ENCODE data around the gene CYP26B1. TPM values are rescaled to one million over a fixed set of nuclear protein-coding genes. Genes with fewer than 3 reads are reported as not detected.

Gene CYP26B1
- total RNA-seq, 1 experiment from 2014 or later, result 0.20 TPM

DNA sequence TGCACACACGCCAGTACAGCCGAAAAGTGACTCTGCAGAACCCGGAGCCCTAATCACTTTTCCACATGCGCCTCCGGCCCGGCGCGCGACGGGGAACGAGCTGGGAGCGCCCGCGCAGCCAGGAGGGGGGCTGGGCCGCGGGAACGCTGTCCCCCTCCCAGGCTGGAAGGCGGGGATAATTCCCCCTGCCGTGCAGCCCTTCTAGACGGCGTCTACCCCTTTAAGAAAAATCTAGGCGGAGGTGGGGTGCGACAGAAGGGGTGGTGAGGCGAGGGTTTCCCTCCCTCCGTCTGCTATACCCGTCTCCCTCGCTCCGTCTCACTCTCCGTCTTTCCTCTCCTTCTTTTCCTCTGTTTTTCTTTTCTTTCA, 2.4 kb downstream of the CYP26B1 start:
- no peak overlapping the region for H3K23ac ChIP-seq (ENCODE audit: insufficient read length, low read depth, low read length)
- H3K4me2 ChIP-seq (ENCODE audit: insufficient read depth, insufficient read length, low read length), result peak overlapping the region; percentile 87
- H3K79me1 ChIP-seq (ENCODE audit: insufficient read depth, low read depth, low read length, poor library complexity, severe bottlenecking), result no peaks in the 10 kb centered on the region
- peak; percentile 74 for DNase-seq
- H3T11ph ChIP-seq (ENCODE audit: low read length), result no peak overlapping the region
- Mint-ChIP-seq H3K4me3 (peak overlapping the region; percentile 62 to 79), H3K27me3 (ENCODE audit: low read depth) (peaks cover 96% of the 10 kb centered on the region), H3K9me3 (peaks cover 0 to 8% of the 10 kb centered on the region in 2 experiments; a peak in 3 of 5 replicates), H3K36me3 (ENCODE audit: insufficient read depth in 1 of 3, low read depth in 3 of 3) (no peaks in the 10 kb centered on the region; a peak in 1 of 7 replicates), H3K4me1 (peaks cover 37 to 59% of the 10 kb centered on the region in 2 experiments), H3K27ac (no peak overlapping the region; a peak in 1 of 7 replicates)
- H3K4me1 ChIP-seq (ENCODE audit: insufficient read depth, low read length), result no peaks in the 10 kb centered on the region; the same call in 1 of the 2 replicates
- no peak overlapping the region for H3K56ac ChIP-seq (ENCODE audit: insufficient read length, low read depth, low read length)
- H3K23me2 ChIP-seq (ENCODE audit: insufficient read length, low read depth, low read length, poor library complexity, severe bottlenecking), result peaks cover 34% of the 10 kb centered on the region
- H4K20me1 ChIP-seq (ENCODE audit: control insufficient read depth, insufficient read depth, insufficient read length), result peaks cover 5% of the 10 kb centered on the region
- no peak overlapping the region for H2BK20ac ChIP-seq (ENCODE audit: low read depth, low read length, poor library complexity, severe bottlenecking)
- H3K27ac ChIP-seq (ENCODE audit: insufficient read length, low read depth, low read length), result no peak overlapping the region
- no peak overlapping the region for H2AK5ac ChIP-seq (ENCODE audit: insufficient read length, low read length)
- H2BK15ac ChIP-seq (ENCODE audit: low read depth, low read length), result no peak overlapping the region
- no peak overlapping the region for H2BK5ac ChIP-seq (ENCODE audit: insufficient read length, low read length)
- H3K18ac ChIP-seq (ENCODE audit: insufficient read length, low read depth, low read length), result no peak overlapping the region
- H3K9ac ChIP-seq (ENCODE audit: extremely low read depth, insufficient read length, low read length), result no peak overlapping the region
- no peak overlapping the region for H4K8ac ChIP-seq (replicated peaks; ENCODE audit: insufficient read length, low read depth, low read length)
- H3K27me3 ChIP-seq (ENCODE audit: insufficient read depth, low read length), result peaks cover 77% of the 10 kb centered on the region
- no peak overlapping the region for H3K14ac ChIP-seq (ENCODE audit: insufficient read depth, low read length)
- H3K79me2 ChIP-seq (ENCODE audit: insufficient read depth, low read length), result no peaks in the 10 kb centered on the region
- no peaks in the 10 kb centered on the region for H3K9me3 ChIP-seq (ENCODE audit: control insufficient read depth, low read depth, low read length)
- TF ChIP-seq, protein P1, sequence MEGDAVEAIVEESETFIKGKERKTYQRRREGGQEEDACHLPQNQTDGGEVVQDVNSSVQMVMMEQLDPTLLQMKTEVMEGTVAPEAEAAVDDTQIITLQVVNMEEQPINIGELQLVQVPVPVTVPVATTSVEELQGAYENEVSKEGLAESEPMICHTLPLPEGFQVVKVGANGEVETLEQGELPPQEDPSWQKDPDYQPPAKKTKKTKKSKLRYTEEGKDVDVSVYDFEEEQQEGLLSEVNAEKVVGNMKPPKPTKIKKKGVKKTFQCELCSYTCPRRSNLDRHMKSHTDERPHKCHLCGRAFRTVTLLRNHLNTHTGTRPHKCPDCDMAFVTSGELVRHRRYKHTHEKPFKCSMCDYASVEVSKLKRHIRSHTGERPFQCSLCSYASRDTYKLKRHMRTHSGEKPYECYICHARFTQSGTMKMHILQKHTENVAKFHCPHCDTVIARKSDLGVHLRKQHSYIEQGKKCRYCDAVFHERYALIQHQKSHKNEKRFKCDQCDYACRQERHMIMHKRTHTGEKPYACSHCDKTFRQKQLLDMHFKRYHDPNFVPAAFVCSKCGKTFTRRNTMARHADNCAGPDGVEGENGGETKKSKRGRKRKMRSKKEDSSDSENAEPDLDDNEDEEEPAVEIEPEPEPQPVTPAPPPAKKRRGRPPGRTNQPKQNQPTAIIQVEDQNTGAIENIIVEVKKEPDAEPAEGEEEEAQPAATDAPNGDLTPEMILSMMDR (conservative IDR thresholded peaks at IDR 0.05), result no peak
- H2AFZ ChIP-seq (ENCODE audit: low read length), result no peak overlapping the region
- H2BK120ac ChIP-seq (ENCODE audit: low read depth, low read length, poor library complexity, severe bottlenecking), result no peak overlapping the region
- H2BK12ac ChIP-seq (ENCODE audit: insufficient read length, low read depth, low read length), result no peak overlapping the region
- H4K5ac ChIP-seq (ENCODE audit: insufficient read length, low read depth, low read length), result no peak overlapping the region
- H3K4ac ChIP-seq (ENCODE audit: low read depth, low read length), result no peak overlapping the region
- no CpG with 5 or more reads among the region's 29 CpGs for WGBS (ENCODE audit: extremely low coverage, insufficient read length, low lambda C conversion rate)
- H4K91ac ChIP-seq (ENCODE audit: insufficient read length, low read depth, low read length), result no peak overlapping the region
